ENCODE measurements around the gene E2F3.

Gene E2F3

GRCh38 chr6:20436719-20437118 lies 35.0 kb downstream of the E2F3 start:
- no peak for DNase-seq (ENCODE audit: low spot score)
- in situ Hi-C loops (cut with MboI; ENCODE audit: low pct_unique_long_range_greater_than_20kb, low sequenced_read_pairs, unreplicated experiment) = no loop called here
- TF ChIP-seq, protein P1, sequence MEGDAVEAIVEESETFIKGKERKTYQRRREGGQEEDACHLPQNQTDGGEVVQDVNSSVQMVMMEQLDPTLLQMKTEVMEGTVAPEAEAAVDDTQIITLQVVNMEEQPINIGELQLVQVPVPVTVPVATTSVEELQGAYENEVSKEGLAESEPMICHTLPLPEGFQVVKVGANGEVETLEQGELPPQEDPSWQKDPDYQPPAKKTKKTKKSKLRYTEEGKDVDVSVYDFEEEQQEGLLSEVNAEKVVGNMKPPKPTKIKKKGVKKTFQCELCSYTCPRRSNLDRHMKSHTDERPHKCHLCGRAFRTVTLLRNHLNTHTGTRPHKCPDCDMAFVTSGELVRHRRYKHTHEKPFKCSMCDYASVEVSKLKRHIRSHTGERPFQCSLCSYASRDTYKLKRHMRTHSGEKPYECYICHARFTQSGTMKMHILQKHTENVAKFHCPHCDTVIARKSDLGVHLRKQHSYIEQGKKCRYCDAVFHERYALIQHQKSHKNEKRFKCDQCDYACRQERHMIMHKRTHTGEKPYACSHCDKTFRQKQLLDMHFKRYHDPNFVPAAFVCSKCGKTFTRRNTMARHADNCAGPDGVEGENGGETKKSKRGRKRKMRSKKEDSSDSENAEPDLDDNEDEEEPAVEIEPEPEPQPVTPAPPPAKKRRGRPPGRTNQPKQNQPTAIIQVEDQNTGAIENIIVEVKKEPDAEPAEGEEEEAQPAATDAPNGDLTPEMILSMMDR (IDR thresholded peaks at IDR 0.05; ENCODE audit: extremely low read depth, insufficient read depth, missing control alignments) = no peak

GRCh38 chr6:20437639-20438038 lies 36.0 kb downstream of the E2F3 start:
- no peak for DNase-seq (ENCODE audit: low spot score)
- in situ Hi-C loops (cut with MboI; ENCODE audit: low pct_unique_long_range_greater_than_20kb, low sequenced_read_pairs, unreplicated experiment) = no loop called here

DNA sequence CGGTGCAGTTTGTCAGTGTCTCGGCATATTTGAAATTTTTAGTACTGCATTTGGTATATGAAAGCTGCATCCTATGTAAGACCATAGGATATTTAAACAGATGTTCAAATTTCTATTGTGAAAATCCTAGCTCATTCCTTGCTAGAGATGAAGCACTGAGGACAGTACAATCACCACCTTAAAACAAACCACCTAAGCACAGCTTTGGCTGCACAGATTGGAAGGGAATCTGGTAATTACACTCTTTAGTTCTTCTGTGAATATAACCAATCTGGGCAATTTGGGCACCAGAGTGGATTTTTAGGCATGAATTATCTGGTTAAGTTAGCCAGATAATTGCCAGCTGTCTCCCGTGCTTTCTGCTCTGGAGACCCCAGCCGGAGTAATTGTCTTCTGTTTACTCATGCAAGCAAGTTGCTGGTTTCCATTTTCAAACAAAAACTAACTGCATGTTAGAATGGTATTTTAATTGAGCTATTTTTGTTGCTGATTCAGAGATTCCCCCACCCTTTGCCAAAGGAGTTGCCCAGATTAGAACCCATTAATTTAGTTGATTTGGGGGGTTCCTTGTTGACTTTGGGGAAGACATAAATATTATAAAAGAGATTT lies 36.9 kb downstream of the E2F3 start:
- TF ChIP-seq, protein P1 (IDR thresholded peaks at IDR 0.05; ENCODE audit: extremely low read depth, insufficient read depth, missing control alignments) = no peak
- no peak for DNase-seq (ENCODE audit: low spot score)

More at GRCh38 chr6:20437639-20438038, 36.0 kb downstream of the E2F3 start:
- TF ChIP-seq, protein P1 (IDR thresholded peaks at IDR 0.05; ENCODE audit: extremely low read depth, insufficient read depth, missing control alignments) = no peak

DNA sequence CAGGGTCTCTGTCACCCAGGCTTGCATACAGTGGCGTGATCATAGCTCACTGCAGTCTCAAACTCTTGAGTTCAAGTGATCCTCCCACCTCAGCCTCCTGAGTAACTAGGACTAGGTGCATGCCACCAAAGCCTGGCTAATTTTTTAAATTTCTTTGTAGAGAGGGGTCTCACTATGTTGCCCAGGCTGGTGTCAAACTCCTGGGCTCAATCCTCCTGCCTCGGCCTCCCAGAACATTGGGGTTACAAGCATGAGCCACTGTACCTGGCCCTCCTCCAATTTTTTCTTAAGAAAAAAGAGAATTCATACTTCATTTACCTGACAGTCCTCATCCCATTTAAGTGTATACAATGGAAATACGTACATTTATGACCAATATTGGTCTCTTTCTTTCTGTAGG lies 37.9 kb downstream of the E2F3 start:
- no peak for DNase-seq (ENCODE audit: low spot score)
- in situ Hi-C loops (cut with MboI; ENCODE audit: low pct_unique_long_range_greater_than_20kb, low sequenced_read_pairs, unreplicated experiment) = no loop called here
- TF ChIP-seq, protein P1 (IDR thresholded peaks at IDR 0.05; ENCODE audit: extremely low read depth, insufficient read depth, missing control alignments) = no peak

More for the DNA sequence above, 36.9 kb downstream of the E2F3 start:
- in situ Hi-C loops (cut with MboI; ENCODE audit: low pct_unique_long_range_greater_than_20kb, low sequenced_read_pairs, unreplicated experiment) = no loop called here

GRCh38 chr6:20440296-20440695 lies 38.6 kb downstream of the E2F3 start:
- TF ChIP-seq, protein P1 (IDR thresholded peaks at IDR 0.05; ENCODE audit: extremely low read depth, insufficient read depth, missing control alignments) = no peak
- in situ Hi-C loops (cut with MboI; ENCODE audit: low pct_unique_long_range_greater_than_20kb, low sequenced_read_pairs, unreplicated experiment) = no loop called here
- no peak for DNase-seq (ENCODE audit: low spot score)

- in situ Hi-C loops (cut with MboI; ENCODE audit: low pct_unique_long_range_greater_than_20kb, low sequenced_read_pairs, unreplicated experiment) = no loop called here
- no peak for DNase-seq (ENCODE audit: low spot score)
- TF ChIP-seq, protein P1 (IDR thresholded peaks at IDR 0.05; ENCODE audit: extremely low read depth, insufficient read depth, missing control alignments) = no peak
These were observed 39.6 kb downstream of the E2F3 start for GRCh38 chr6:20441236-20441635.

Measured in GM13977 (cell line).